DOHH2 (cell line): ENCODE measurements around the gene EIF5A.

ENCODE experiments used
- H3F3A ChIP-seq: fragments of 200-600 bp; sonication (generic), shearing (Covaris generic); 2 replicates; pipeline ENCODE4 v1.6.0; 2016; ENCODE audit warnings: antibody characterized with exemption, mild to moderate bottlenecking; ENCODE audit not compliant: control insufficient read depth, insufficient read depth
- H3K27ac ChIP-seq: fragments of 200-600 bp; sonication (generic); 2 replicates; pipeline ENCODE4 v1.5.1; 2014; ENCODE audit warnings: low read depth, mild to moderate bottlenecking, low read length, moderate library complexity
- H3K27me3 ChIP-seq: fragments of 200-600 bp; sonication (generic); 2 replicates; pipeline ENCODE4 v1.6.1; 2014; ENCODE audit warnings: mild to moderate bottlenecking, low read length, mixed read lengths; ENCODE audit not compliant: control insufficient read depth
- H3K36me3 ChIP-seq: fragments of 200-600 bp; sonication (generic); 2 replicates; pipeline ENCODE4 v1.6.1; 2014; ENCODE audit warnings: mild to moderate bottlenecking, low read length, moderate library complexity, mixed read lengths; ENCODE audit not compliant: control insufficient read depth
- H3K4me1 ChIP-seq: fragments of 200-600 bp; sonication (generic); 2 replicates; pipeline ENCODE4 v1.6.1; 2014; ENCODE audit warnings: mild to moderate bottlenecking, low read length, mixed read lengths; ENCODE audit not compliant: control insufficient read depth
- H3K4me2 ChIP-seq: fragments of 200-600 bp; sonication (generic); 2 replicates; pipeline ENCODE4 v1.6.0; 2014; ENCODE audit warnings: mild to moderate bottlenecking, low read length, moderate library complexity
- H3K4me3 ChIP-seq: fragments of 200-600 bp; sonication (generic); 2 replicates; pipeline ENCODE4 v1.5.1; 2014; ENCODE audit warnings: mild to moderate bottlenecking, low read length, mixed read lengths
- H3K79me2 ChIP-seq: fragments of 200-600 bp; sonication (generic); 2 replicates; pipeline ENCODE4 v1.6.1; 2014; ENCODE audit warnings: mild to moderate bottlenecking, low read length, mixed read lengths; ENCODE audit not compliant: control insufficient read depth
- H3K9me2 ChIP-seq: fragments of 200-600 bp; sonication (generic); replicated peaks from 2 replicates; pipeline ENCODE4 v1.6.1; 2014; ENCODE audit warnings: mild to moderate bottlenecking, low read length, mixed read lengths; ENCODE audit not compliant: control insufficient read depth
- H3K9me3 ChIP-seq: fragments of 200-600 bp; sonication (generic); 2 replicates; pipeline ENCODE4 v1.6.1; 2014; ENCODE audit warnings: antibody characterized with exemption, low read length, mixed read lengths; ENCODE audit not compliant: control insufficient read depth, insufficient read depth
- H4K20me1 ChIP-seq: fragments of 200-600 bp; sonication (generic); 2 replicates; pipeline ENCODE4 v1.6.0; 2014; ENCODE audit warnings: low read depth, mild to moderate bottlenecking, antibody characterized with exemption, low read length, moderate library complexity; ENCODE audit not compliant: control insufficient read depth, insufficient read depth
- EZH2phosphoT487 ChIP-seq: fragments of 200-600 bp; sonication (generic); IDR thresholded peaks from 2 replicates; pipeline ENCODE4 v1.6.1; 2017; ENCODE audit warnings: borderline replicate concordance, mild to moderate bottlenecking, antibody characterized with exemption, low read length, moderate library complexity, mixed read lengths
- TF ChIP-seq, protein P1 (sequence below): fragments of 200-600 bp; sonication (generic); IDR thresholded peaks from one replicate; pipeline ENCODE4 v1.5.1; 2014; ENCODE audit warnings: antibody characterized with exemption, mild to moderate bottlenecking, low read depth, low read length; ENCODE audit not compliant: poor library complexity, severe bottlenecking

The EIF5A gene

DNA sequence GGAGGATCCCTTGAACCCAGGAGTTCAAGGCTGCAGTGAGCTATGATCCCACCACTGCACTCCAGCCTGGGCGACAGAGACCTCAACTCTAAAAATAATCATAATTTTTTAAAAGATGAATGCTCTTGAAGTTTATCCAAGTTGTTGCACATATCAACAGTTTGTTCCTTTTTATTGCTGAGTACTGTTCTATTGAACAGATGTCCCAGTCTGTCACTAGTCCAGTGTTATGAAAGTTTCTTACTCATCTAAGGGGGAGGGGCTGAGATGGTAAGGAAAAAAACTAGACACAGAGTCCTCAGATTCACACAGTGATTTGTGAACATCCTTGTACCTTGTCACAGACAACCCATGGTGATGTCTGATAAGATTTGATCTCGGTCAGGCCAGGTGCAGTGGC lies 32.8 kb downstream of the EIF5A start:
- no peaks in the 10 kb centered on the region for H3K9me2 ChIP-seq
- H3K9me3 ChIP-seq = no peaks in the 10 kb centered on the region
- H3K4me3 ChIP-seq = no peak overlapping the region
- H3K79me2 ChIP-seq = peaks cover 37% of the 10 kb centered on the region
- H3K4me2 ChIP-seq = no peak overlapping the region
- no peaks in the 10 kb centered on the region for H4K20me1 ChIP-seq
- peaks cover 33% of the 10 kb centered on the region for H3K4me1 ChIP-seq
- H3K27ac ChIP-seq = no peak overlapping the region
- H3K27me3 ChIP-seq = no peaks in the 10 kb centered on the region
- H3F3A ChIP-seq = peaks cover 7% of the 10 kb centered on the region
- no peak for TF ChIP-seq EZH2phosphoT487
- TF ChIP-seq, protein P1, sequence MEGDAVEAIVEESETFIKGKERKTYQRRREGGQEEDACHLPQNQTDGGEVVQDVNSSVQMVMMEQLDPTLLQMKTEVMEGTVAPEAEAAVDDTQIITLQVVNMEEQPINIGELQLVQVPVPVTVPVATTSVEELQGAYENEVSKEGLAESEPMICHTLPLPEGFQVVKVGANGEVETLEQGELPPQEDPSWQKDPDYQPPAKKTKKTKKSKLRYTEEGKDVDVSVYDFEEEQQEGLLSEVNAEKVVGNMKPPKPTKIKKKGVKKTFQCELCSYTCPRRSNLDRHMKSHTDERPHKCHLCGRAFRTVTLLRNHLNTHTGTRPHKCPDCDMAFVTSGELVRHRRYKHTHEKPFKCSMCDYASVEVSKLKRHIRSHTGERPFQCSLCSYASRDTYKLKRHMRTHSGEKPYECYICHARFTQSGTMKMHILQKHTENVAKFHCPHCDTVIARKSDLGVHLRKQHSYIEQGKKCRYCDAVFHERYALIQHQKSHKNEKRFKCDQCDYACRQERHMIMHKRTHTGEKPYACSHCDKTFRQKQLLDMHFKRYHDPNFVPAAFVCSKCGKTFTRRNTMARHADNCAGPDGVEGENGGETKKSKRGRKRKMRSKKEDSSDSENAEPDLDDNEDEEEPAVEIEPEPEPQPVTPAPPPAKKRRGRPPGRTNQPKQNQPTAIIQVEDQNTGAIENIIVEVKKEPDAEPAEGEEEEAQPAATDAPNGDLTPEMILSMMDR = no peak
- H3K36me3 ChIP-seq = peaks cover 53% of the 10 kb centered on the region

DNA sequence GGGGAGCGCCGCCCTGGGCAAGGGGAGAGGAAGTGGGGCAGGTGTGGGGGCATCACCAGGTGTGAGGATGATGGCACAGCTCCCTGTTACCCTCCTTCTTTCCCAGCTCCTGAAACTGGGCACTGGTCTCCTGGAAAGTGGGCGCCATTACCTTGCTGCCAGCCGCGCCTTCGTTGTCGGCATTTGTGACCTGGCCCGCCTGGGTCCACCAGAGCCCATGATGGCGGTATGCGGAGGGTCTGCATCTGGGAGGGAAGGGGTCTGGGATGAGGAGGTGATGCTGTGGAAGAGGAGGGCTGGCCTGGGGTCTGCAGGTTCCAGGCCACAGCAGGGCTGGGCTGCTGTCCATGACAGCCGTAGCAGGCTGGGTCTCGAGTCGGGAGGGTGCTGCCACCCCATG lies 34.4 kb downstream of the EIF5A start:
- H3K79me2 ChIP-seq = peaks cover 22% of the 10 kb centered on the region

DNA sequence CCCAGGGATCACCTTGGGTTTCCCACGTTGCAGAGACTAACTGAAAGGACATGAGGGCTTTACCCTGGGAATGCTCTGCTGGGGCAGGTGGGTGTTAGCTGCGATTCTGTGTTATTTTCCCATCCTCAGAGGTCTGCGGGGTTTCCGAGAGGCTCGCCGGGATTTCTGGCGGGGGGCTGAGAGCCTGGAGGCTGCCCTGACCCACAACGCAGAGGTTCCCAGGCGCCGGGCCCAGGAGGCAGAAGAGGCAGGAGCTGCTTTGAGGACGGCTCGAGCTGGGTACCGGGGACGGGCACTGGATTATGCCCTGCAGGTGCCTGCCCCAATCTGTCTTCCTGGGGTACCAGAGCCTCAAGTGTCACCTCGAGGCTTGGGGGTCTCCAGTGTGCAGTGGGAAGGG lies 35.8 kb downstream of the EIF5A start:
- Histone ChIP-seq H3K9me3 (no peaks in the 10 kb centered on the region), H3K79me2 (peaks cover 9% of the 10 kb centered on the region), H3K9me2 (no peaks in the 10 kb centered on the region), H4K20me1 (no peaks in the 10 kb centered on the region; the same call in 1 of the 2 replicates), H3K27ac (no peak overlapping the region), H3K27me3 (no peaks in the 10 kb centered on the region), H3F3A (0 out of 2 replicates have a peak, but pooled peaks cover 4% of the 10 kb centered on the region), H3K4me1 (peaks cover 6% of the 10 kb centered on the region), H3K4me3 (no peak overlapping the region), H3K36me3 (peaks cover 62% of the 10 kb centered on the region), H3K4me2 (no peak overlapping the region)
- no peak for TF ChIP-seq EZH2phosphoT487
- TF ChIP-seq, protein P1 = no peak

More for the DNA sequence above, 34.4 kb downstream of the EIF5A start:
- H3K27me3 ChIP-seq = no peaks in the 10 kb centered on the region
- no peaks in the 10 kb centered on the region for H3K9me2 ChIP-seq
- H3K4me3 ChIP-seq = no peak overlapping the region
- H3K4me2 ChIP-seq = no peak overlapping the region
- H3K4me1 ChIP-seq = peaks cover 19% of the 10 kb centered on the region
- H3K27ac ChIP-seq = no peak overlapping the region
- no peaks in the 10 kb centered on the region; the same call in 1 of the 2 replicates for H4K20me1 ChIP-seq
- H3K9me3 ChIP-seq = no peaks in the 10 kb centered on the region
- TF ChIP-seq EZH2phosphoT487 = no peak
- TF ChIP-seq, protein P1 = no peak
- H3F3A ChIP-seq = peaks cover 7% of the 10 kb centered on the region
- H3K36me3 ChIP-seq = peaks cover 60% of the 10 kb centered on the region
